ENCODE results near the gene POR.

The POR gene

DNA sequence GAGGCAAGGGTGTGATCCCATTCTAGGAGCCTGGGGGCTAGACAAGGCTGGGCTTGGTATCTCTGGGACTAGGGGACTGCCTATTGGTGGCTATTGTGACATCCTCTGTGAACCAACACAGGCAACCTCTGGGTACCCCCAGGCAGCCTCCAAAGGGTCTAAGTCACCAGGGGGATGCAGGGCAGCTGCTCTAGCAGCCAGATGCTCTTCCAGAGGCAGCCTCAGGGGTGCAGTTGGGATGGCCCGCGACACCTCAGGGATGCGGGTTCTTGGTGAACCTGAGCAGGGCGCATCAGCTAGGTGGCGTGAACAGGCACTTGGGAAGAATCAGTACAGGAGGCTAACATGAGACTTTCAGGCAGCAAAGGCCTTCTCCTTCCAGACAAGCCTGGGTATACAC, 81.0 kb downstream of the POR start:
- H3F3A ChIP-seq (ENCODE audit: low read depth), result no peaks in the 10 kb centered on the region
- H3K9me2 ChIP-seq (replicated peaks; ENCODE audit: low read depth, low read length), result no peaks in the 10 kb centered on the region
- no peaks in the 10 kb centered on the region for H3K27me3 ChIP-seq (ENCODE audit: insufficient read depth, low read length, poor library complexity, severe bottlenecking)
- H3K9me3 ChIP-seq (ENCODE audit: insufficient read depth, low read depth, low read length), result no peaks in the 10 kb centered on the region
- TF ChIP-seq, protein P1, sequence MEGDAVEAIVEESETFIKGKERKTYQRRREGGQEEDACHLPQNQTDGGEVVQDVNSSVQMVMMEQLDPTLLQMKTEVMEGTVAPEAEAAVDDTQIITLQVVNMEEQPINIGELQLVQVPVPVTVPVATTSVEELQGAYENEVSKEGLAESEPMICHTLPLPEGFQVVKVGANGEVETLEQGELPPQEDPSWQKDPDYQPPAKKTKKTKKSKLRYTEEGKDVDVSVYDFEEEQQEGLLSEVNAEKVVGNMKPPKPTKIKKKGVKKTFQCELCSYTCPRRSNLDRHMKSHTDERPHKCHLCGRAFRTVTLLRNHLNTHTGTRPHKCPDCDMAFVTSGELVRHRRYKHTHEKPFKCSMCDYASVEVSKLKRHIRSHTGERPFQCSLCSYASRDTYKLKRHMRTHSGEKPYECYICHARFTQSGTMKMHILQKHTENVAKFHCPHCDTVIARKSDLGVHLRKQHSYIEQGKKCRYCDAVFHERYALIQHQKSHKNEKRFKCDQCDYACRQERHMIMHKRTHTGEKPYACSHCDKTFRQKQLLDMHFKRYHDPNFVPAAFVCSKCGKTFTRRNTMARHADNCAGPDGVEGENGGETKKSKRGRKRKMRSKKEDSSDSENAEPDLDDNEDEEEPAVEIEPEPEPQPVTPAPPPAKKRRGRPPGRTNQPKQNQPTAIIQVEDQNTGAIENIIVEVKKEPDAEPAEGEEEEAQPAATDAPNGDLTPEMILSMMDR (conservative IDR thresholded peaks at IDR 0.05; ENCODE audit: low read length), result no peak
- TF ChIP-seq EZH2phosphoT487 (IDR thresholded peaks at IDR 0.05; ENCODE audit: borderline replicate concordance), result no peak
- peaks cover 3% of the 10 kb centered on the region for H4K20me1 ChIP-seq (ENCODE audit: insufficient read depth, low read length, poor library complexity, severe bottlenecking)
- no peak overlapping the region for H3K4me2 ChIP-seq (ENCODE audit: low read depth, low read length, poor library complexity, severe bottlenecking)
- H3K36me3 ChIP-seq (ENCODE audit: insufficient read depth, low read length), result no peaks in the 10 kb centered on the region
- no peak overlapping the region for H3K9ac ChIP-seq (ENCODE audit: low read depth, low read length, poor library complexity, severe bottlenecking)
- no peak overlapping the region for H2AFZ ChIP-seq (ENCODE audit: low read length)
- peaks cover 8% of the 10 kb centered on the region for H3K4me1 ChIP-seq (ENCODE audit: insufficient read depth, low read length, poor library complexity, severe bottlenecking)
- H3K79me2 ChIP-seq (ENCODE audit: insufficient read depth, low read length), result no peaks in the 10 kb centered on the region
- no peak overlapping the region for H3K4me3 ChIP-seq (ENCODE audit: low read length, poor library complexity, severe bottlenecking)

DNA sequence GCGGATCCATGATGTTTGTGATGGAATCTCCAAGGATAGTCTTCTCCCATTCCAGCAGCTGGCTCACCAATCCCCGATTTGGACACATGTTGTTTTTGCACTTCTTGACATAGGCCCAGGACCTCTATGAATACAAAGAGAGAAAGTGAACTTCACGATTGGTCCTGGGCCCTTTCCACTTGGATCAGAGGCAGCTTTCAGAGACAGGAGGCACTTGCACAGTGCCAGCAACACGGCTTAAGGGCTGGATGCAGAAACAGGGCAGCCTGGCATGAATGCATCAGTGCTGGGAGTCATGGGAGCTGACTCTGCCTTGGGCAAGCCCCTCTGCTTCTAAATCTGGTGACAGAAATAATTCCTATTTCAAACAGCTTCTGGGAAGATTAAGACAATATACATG, 81.5 kb downstream of the POR start:
- H3F3A ChIP-seq (ENCODE audit: low read depth), result no peaks in the 10 kb centered on the region
- H3K27me3 ChIP-seq (ENCODE audit: insufficient read depth, low read length, poor library complexity, severe bottlenecking), result no peaks in the 10 kb centered on the region
- H3K9ac ChIP-seq (ENCODE audit: low read depth, low read length, poor library complexity, severe bottlenecking), result no peak overlapping the region
- H3K9me3 ChIP-seq (ENCODE audit: insufficient read depth, low read depth, low read length), result no peaks in the 10 kb centered on the region
- H3K4me2 ChIP-seq (ENCODE audit: low read depth, low read length, poor library complexity, severe bottlenecking), result no peak overlapping the region
- no peak overlapping the region for H3K4me3 ChIP-seq (ENCODE audit: low read length, poor library complexity, severe bottlenecking)
- peaks cover 8% of the 10 kb centered on the region for H3K4me1 ChIP-seq (ENCODE audit: insufficient read depth, low read length, poor library complexity, severe bottlenecking)
- H3K79me2 ChIP-seq (ENCODE audit: insufficient read depth, low read length), result no peaks in the 10 kb centered on the region
- H2AFZ ChIP-seq (ENCODE audit: low read length), result no peak overlapping the region
- TF ChIP-seq, protein P1 (conservative IDR thresholded peaks at IDR 0.05; ENCODE audit: low read length), result no peak
- no peak for TF ChIP-seq EZH2phosphoT487 (IDR thresholded peaks at IDR 0.05; ENCODE audit: borderline replicate concordance)
- no peaks in the 10 kb centered on the region for H3K36me3 ChIP-seq (ENCODE audit: insufficient read depth, low read length)
- peaks cover 3% of the 10 kb centered on the region for H4K20me1 ChIP-seq (ENCODE audit: insufficient read depth, low read length, poor library complexity, severe bottlenecking)
- no peaks in the 10 kb centered on the region for H3K9me2 ChIP-seq (replicated peaks; ENCODE audit: low read depth, low read length)

DNA sequence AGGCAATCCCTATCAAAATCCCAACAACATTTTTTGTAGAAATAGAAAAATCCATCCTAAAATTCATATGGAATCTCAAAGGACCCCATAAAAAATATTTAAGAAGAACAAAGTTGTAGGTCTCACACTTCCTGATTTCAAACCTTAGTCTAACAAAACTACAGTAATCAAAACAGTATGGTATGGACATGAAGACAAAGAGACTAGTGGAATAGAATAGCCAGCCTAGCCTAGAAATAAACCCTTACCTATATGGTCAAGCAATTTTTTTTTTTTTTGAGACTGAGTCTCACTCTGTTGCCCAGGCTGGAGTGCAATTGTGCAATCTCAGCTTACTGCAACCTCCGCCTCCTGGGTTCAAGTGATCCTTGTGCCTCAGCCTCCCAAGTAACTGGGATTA, 83.1 kb downstream of the POR start:
- no peaks in the 10 kb centered on the region for H3F3A ChIP-seq (ENCODE audit: low read depth)
- no peaks in the 10 kb centered on the region for H3K36me3 ChIP-seq (ENCODE audit: insufficient read depth, low read length)
- H3K4me1 ChIP-seq (ENCODE audit: insufficient read depth, low read length, poor library complexity, severe bottlenecking), result peaks cover 7% of the 10 kb centered on the region
- H3K9ac ChIP-seq (ENCODE audit: low read depth, low read length, poor library complexity, severe bottlenecking), result no peak overlapping the region
- no peak overlapping the region for H2AFZ ChIP-seq (ENCODE audit: low read length)
- H3K9me3 ChIP-seq (ENCODE audit: insufficient read depth, low read depth, low read length), result no peaks in the 10 kb centered on the region
- peaks cover 3% of the 10 kb centered on the region for H4K20me1 ChIP-seq (ENCODE audit: insufficient read depth, low read length, poor library complexity, severe bottlenecking)
- no peaks in the 10 kb centered on the region for H3K9me2 ChIP-seq (replicated peaks; ENCODE audit: low read depth, low read length)
- TF ChIP-seq, protein P1 (conservative IDR thresholded peaks at IDR 0.05; ENCODE audit: low read length), result no peak
- TF ChIP-seq EZH2phosphoT487 (IDR thresholded peaks at IDR 0.05; ENCODE audit: borderline replicate concordance), result no peak
- H3K27me3 ChIP-seq (ENCODE audit: insufficient read depth, low read length, poor library complexity, severe bottlenecking), result no peaks in the 10 kb centered on the region
- H3K4me2 ChIP-seq (ENCODE audit: low read depth, low read length, poor library complexity, severe bottlenecking), result no peak overlapping the region
- no peak overlapping the region for H3K4me3 ChIP-seq (ENCODE audit: low read length, poor library complexity, severe bottlenecking)
- H3K79me2 ChIP-seq (ENCODE audit: insufficient read depth, low read length), result no peaks in the 10 kb centered on the region

Data from Loucy (cell line).